ENCODE results near the gene DLK1.

Gene DLK1

DNA sequence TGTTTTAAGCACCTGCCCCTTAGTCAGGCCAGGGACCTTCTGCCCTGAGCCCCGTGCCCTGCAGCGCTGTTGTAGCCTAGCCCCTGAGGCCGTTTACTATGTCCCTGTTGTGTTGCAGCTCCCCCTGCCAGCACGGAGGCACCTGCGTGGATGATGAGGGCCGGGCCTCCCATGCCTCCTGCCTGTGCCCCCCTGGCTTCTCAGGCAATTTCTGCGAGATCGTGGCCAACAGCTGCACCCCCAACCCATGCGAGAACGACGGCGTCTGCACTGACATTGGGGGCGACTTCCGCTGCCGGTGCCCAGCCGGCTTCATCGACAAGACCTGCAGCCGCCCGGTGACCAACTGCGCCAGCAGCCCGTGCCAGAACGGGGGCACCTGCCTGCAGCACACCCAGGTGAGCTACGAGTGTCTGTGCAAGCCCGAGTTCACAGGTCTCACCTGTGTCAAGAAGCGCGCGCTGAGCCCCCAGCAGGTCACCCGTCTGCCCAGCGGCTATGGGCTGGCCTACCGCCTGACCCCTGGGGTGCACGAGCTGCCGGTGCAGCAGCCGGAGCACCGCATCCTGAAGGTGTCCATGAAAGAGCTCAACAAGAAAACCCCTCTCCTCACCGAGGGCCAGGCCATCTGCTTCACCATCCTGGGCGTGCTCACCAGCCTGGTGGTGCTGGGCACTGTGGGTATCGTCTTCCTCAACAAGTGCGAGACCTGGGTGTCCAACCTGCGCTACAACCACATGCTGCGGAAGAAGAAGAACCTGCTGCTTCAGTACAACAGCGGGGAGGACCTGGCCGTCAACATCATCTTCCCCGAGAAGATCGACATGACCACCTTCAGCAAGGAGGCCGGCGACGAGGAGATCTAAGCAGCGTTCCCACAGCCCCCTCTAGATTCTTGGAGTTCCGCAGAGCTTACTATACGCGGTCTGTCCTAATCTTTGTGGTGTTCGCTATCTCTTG lies 7.6 kb downstream of the DLK1 start:
- no peak for DNase-seq (ENCODE audit: low spot score)

DNA sequence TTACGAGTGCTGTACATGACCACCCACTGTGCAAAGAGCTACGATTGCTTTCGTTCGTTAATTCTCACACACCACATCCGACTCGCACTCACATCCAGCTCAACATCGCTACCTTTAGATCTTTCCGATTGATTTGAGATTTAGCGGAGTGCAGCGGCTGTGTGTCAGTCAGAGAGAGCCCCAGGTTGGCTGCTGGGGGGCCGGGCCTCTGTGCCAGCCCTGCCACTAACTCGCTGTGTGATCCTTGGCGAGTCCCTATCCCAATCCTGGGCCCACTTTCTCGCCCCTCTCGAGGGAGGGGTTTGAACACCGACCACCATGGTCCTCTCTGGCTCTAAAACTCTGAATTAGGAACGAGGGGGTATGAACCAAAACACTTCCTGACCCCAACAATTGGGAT lies 8.6 kb downstream of the DLK1 start:
- DNase-seq (ENCODE audit: low spot score): no peak

DNA sequence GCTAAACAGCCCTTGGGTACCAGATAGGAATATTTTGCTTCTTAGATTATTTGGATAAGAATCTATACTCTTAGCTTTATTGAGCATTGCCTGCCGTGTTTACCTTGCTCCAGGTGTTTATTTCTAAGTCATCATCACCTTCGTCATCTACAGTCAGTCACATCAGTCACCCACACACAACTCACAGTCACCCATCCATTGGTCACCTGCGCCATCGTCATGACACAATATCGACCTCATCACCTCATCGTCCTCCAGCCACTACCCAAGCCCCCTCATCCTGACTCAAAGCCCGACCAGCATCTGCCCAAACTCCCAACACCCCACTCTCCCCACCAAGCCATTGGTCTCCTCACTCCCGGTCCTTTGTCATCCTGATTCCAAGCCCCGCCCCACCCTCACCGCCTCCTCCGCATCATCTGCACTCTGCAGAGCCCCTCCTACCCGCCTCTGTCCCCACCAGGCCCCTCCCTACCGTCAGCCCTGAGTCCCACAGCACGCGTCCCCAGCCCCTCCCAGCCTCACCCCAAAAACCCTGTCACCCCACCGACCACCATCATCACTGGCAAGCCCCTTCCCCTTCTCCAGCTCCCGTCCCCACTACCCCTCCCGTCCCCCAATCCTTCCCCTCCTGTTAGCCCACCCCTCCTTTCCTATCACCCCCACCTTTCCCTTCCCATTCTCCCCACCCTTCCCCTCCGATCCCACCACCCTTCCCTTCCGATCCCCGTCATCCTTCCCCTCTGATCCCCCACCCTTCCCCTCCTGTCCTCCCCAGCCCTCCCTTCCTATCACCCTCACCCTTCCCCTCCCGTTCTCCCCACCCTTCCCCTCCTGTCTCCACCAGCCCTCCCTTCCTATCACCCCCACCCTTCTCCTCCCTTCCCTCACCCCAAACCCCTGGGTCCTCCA lies 9.8 kb downstream of the DLK1 start:
- no peak for DNase-seq (ENCODE audit: low spot score)

DNA sequence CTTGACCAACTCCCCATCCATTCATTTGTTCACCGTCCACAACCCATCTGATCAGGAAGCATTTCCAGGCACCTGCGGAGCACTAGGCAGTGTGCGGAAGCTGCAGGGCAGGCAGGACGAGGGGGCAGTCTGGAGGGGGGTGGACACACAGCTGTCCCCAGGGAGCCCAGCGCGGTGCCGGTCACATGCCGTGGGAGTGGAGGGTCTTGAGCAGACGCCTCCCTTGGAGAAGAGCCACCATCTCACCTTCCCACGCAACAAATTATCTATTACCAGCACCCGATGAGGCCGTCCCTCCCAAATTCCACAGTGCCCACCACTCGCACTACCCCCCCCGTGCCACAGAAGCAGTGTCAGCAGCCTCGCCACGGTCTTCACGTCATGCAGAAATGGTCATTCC lies 10.8 kb downstream of the DLK1 start:
- no peak for DNase-seq (ENCODE audit: low spot score)

DNA sequence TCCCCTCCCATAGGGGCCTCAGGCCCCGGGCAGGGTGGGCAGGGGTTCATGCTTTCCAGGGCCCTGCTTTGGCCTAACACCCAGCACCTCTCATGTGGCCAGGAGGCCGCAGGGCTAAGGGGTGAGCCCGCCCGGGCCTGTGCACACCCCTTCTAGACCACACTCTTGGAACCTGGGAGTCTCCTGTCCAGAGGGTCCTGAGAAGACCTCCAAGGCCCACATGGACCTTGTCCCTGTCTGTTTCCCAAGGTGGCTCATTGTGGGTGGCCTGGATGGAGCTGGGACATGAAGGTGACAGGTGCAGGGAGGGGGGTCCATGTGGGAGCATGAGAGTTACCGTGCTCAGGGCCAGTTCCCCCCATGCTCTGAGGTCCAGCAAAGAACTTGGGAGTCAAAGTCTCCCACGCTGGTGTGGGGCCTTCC lies 11.6 kb downstream of the DLK1 start:
- no peak for DNase-seq (ENCODE audit: low spot score)

DNA sequence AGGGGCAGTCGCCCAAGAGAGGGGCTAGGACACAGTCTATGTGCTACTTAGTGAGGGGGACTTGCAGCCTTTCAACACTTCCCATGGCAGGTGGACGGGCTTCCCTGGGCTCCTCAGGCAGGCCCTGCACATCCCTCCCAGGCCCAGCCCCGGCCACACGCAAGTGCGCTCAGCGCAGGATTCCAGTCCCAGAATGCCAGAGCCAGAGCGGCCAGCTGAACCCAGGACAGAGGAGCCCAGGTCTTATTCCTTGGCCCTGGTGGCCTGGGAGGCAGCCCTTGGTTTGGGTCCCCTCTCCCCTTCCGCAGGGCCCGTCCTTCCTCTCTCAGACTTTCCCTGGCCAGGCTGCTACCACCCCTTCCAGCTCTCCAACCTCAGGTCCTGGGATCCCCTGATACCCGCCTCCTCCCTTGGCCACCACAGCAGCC lies 12.0 kb downstream of the DLK1 start:
- DNase-seq (ENCODE audit: low spot score): no peak

DNA sequence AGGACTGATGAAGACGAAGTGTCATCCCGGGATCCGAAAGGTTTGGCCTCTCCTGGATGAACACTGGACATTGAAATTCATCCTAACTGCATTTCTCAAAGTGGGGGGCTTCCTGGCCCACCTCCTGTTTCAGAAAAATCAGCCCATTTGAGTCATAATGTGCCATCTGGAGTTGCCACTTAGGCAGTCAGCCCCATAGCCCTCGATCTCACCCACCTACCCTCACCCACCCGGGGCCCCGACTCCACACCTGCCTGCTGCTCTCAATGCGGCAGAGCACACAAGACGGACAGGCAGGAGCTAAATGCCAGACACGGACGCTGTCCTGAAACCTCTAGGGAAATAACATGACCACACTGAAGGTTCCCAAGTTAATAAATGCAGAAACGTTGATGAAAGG lies 12.6 kb downstream of the DLK1 start:
- no peak for DNase-seq (ENCODE audit: low spot score)

DNA sequence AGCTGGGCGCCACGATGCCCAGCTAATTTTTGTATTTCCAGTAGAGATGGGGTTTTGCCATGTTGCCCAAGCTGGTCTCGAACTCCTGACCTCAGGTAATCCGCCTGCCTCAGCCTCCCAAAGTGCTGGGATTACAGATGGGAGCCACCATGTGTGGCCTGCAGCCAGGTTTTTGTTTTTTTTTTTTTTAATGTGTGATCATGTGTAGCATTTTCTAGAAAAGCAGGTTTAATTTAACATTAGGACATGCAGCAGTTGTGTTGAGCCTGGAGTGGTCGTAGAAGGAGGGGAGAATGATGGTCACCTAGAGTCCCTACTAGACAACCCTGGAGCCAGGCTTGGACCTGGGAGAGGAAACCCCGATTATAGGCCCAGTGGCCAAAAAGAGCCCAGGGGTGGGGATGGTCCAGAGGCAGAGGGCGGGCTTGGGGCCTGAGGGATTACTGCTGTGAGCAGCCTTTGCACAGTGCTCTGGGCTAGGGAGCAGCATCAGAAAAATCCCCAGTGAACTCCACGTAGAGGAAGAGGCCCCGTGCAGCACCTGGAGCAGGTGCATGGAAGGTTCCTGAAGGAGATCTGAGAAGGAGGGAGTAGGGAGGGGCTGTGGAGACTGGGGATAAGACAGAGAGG lies 13.6 kb downstream of the DLK1 start:
- no peak for DNase-seq (ENCODE audit: low spot score)

DNA sequence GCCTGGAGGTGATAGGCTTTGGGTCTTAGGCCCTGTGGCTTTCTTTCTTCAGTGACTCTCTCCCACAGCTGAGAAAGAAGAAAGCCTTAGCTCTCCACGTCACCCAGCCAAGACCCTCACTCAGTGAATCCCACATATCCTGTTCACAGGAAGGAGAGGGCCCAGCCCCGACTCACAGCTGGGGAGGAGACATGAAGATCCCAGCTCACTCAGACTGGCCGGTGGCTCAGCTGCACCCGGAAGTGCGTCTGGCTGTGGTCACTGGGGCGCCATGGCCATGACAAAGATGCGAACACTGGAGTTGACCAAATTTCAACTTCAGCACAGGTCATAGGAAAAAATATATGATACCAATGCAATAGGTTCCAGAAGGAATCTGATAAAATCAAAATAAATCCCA lies 14.2 kb downstream of the DLK1 start:
- no peak for DNase-seq (ENCODE audit: low spot score)

DNA sequence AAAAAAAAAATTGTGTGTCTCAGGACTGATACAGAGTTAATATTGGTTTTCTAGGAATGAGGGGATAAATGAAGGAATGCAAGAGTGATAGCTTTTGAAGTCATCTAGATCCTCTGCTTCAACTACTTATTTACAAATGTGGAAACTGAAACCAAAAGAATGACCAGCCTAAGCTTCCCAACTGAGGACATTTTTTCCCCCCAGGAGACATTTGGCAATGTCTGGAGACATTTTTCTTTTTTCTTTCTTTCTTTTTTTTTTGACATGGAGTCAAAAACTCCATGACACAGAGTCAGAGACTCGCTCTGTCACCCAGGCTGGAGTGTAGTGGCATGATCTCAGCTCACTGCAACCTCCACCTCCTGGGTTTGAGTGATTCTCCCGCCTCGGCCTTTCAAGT lies 15.3 kb downstream of the DLK1 start:
- no peak for DNase-seq (ENCODE audit: low spot score)

DNA sequence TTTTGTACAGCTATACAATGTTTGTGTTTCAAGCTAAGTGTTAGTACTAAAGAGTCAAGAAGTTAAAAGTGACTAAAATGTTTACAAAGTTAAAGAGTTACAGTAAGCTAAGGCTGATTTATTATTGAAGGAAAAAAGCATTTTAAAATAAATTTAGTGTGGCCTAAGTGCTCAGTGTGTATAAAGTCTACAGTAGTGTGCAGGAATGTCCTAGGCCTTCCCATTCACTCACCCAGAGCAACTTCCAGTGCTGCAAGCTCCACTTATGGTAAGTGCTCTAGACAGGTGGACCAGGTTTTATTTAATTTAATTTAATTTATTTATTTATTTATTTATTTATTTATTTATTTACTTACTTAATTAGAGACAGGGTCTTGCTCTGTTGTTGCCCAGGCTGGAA lies 19.6 kb downstream of the DLK1 start:
- no peak for DNase-seq (ENCODE audit: low spot score)

DNA sequence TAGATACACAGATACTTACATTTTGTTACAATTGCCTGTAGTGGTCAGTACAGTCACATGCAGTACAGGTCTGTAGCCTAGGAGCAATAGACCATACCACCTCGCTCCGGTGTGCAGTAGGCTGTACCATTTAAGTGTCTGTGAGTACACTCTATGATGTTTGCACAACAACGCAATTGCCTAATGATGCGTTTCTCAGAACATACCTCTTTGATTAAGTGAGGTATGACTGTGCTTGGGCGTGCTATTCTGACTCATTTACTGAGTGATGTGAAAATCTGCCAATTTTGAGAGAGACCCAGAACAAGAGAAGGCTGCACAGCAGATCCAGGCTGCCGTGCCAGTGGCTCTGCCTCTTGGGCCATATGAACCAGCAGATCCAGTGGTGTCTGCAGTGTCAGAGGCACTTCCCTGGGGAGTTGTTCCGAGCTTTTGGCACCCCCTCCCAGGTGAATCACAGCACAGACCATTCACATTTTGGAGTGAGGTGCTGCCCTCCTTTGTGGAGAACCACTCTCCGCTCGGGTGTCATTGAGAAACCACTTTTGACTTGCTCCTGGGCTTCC lies 20.4 kb downstream of the DLK1 start:
- DNase-seq (ENCODE audit: low spot score): no peak

DNA sequence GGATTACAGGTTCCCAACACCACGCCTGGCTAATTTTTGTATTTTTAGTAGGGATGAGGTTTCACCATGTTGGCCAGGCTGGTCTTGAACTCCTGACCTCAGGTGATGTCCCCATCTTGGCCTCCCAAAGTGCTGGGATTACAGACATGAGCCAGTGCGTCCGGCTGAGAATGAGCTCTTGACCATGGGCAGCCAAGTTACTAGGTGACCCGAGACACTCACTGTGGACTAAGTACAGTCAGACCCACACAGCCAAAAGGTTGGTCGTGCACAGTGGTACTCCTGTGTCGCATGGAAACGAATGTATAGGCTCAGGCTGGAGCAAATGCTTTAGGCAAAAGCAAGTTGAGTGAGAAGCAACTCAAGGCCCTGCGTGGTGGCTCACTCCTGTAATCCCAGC lies 21.0 kb downstream of the DLK1 start:
- DNase-seq (ENCODE audit: low spot score): no peak

DNA sequence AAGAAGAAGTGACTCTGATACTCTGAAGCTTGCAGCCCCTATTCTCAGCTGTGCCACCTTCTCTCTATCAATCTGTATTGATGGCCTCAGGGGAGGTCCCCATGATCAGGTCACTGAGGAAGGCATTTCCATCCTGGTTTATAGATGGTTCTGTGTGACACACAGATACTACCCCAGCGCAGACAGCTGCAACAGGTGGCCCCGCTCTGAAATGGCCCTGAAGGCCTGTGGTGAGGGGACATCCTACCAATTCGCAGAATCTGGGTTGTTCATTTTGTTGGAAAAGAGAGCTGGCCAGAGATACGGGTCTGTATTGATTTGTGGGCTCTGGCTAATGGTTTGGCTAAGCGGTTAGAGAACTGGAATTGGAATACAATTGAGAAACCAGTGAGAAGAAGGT lies 21.7 kb downstream of the DLK1 start:
- DNase-seq (ENCODE audit: low spot score): no peak

DNA sequence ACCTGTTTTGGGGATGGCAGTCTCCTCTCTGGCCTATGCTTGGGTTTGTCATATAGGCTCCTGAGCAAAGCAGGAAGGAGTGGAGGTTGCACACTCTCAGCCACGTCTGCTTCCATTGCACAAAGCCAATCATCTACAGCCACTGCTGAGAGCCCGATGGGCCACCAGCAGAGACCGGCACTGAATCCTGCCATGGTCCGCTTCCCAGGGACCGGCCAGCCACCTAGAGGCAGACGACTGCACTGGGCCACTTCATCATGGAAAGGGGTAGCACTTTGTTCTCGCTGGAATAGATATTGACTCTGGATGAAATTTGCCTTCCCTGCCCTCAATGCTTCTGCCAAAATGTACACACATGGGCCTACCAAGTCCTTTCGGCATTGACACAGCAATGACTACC lies 22.3 kb downstream of the DLK1 start:
- no peak for DNase-seq (ENCODE audit: low spot score)

DNA sequence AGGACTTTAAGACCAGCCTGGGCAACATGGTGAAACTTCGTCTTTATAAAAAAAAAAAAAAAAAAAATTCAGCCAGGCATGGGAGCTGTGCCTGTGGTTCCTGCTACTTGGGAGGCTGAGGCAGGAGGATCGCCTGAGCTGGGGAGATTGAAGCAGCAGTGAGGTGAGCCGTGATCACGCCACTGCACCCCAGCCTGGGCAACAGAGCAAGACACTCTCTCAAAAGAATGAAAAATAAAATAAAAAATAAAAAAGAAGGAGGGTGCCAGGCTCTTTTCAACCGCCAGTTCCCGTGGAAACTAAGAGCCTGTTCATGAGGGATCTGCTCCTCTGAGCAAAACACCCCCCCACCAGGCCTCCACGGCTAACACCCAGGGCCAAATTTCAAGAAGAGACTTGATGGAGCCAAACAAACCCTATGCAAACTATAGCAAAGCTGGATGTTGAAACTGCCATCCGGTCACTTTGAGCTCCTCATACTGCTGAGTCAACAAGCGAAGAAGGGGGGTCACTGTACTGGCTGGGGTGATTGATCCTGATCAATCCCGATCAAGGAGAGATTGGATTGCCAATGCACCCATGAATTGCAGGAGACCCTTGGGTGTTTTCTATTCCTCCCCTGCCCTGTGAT lies 23.4 kb downstream of the DLK1 start:
- no peak for DNase-seq (ENCODE audit: low spot score)

DNA sequence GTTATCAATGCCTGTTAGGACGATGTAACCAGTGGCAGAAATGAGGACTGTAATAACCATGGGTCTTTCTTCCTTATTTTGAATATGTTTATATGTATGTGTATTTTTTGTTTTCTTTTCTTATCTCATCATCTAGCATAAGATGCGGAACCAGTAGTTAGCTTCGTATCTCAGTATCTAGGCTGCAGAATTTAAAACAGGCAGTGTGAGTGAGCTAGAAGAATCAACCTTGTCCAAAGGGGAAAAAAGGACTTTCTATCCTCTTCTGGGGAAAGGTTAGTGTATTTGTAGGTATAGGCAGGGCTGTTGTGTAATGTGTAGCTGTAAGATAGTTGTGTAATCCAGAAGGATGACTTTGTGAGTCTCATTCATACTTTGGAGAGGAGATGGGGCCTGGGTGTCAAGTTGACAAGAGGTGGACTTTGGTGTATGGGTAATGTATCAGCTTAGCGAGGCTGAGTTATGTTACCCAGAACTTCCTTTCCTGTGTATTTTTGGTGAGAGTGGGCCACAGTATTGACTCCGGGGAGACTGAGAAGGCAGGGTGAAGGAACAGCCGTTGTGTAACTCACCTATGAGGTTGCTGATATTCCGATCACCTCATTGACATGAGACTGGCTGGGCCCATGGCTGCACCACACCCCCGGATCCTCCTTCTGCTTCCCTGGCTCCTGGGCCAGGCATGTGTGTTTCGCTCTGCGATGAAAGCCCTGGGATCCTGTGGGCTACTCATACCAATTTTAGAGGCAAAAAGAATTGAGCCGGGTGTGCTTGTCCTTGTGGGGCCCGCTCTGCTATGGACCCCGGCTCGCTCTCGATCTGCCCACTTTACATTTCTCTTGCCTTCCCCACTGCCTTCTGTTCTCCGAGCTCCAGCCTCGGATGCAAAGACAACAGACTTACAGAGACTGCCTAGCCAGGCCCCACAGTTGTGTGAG lies 24.3 kb downstream of the DLK1 start:
- no peak for DNase-seq (ENCODE audit: low spot score)

DNA sequence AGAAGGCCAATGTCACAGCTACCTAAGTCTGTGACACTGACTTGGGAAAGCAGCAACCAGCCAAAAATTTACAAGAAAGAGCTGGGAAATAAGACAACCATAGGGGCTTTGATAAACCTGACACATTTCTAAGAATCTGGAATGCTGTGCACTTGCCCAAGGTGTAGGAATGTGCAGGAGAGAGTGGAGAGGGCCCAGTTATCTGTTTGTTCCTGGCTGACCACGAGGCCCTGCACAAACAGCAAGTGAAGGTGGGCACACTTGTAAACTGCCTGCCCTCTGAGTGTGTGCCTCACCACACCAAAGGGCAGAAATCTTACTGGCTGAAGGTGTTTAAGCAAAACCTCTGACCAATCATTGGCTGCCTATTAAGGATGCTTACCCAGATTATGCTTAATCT lies 27.3 kb downstream of the DLK1 start:
- DNase-seq (ENCODE audit: low spot score): no peak

DNA sequence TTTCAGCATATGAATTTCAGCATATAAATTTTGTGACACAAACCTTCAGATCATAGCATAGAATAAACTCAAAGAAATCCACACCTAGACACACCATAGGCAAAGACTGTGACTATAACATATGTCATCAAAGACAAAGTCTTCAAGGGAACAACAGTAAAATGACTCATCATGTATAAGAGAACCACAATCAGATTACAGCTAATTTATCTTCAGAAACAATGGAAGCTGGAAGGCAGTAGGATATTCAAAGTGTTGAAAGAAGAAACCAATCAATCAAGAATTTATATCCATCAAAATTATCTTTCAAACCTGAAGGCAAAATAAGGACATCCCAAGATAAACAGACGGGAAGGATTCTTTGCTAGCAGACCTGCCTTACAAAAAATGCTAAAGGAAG lies 29.0 kb downstream of the DLK1 start:
- DNase-seq (ENCODE audit: low spot score): no peak

DNA sequence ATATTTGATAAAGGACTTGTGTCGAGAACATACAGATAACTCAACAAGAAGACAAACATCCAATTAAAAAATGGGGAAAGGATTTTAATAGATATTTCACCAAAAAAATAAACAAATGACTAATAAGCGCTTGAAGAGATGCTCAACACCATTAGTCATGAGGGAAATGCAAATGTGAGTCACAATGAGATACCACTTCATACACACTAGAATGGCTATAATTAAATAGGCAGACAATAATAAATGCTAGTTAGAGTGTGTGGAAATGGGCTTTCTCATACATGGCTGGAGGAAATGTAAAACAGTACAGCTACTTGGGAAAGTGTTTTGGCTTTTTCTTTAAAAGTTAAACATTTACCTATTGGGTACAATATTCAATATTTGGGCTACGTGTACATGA lies 34.8 kb downstream of the DLK1 start:
- no peak for DNase-seq (ENCODE audit: low spot score)

DNA sequence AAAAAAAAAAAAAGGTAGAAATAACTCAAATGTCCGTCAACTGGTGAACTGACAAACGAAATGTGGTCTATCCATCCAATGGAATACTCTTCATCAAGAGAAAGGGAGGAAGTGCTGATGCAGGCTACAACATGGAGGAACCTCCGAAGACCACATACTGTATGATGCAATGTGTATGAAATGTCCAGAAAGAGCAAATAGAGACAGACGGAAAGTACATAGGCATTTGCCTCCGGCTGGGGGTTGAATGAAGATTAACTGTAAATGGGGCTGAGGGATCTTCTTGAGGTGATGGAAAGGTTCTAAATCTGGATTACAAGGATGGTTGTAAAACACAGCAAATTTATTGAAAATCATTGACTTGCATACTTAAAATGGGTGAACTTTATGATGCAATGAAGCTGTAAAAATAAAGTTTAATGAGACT lies 35.4 kb downstream of the DLK1 start:
- no peak for DNase-seq (ENCODE audit: low spot score)

All from COLO829 (cell line).